ENCODE data around the gene RAB29.

GRCh38 chr1:205764578-205764977 lies 10.7 kb downstream of the RAB29 start:
- TF ChIP-seq, protein P1, sequence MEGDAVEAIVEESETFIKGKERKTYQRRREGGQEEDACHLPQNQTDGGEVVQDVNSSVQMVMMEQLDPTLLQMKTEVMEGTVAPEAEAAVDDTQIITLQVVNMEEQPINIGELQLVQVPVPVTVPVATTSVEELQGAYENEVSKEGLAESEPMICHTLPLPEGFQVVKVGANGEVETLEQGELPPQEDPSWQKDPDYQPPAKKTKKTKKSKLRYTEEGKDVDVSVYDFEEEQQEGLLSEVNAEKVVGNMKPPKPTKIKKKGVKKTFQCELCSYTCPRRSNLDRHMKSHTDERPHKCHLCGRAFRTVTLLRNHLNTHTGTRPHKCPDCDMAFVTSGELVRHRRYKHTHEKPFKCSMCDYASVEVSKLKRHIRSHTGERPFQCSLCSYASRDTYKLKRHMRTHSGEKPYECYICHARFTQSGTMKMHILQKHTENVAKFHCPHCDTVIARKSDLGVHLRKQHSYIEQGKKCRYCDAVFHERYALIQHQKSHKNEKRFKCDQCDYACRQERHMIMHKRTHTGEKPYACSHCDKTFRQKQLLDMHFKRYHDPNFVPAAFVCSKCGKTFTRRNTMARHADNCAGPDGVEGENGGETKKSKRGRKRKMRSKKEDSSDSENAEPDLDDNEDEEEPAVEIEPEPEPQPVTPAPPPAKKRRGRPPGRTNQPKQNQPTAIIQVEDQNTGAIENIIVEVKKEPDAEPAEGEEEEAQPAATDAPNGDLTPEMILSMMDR (IDR thresholded peaks at IDR 0.05), result no peak
- TF ChIP-seq EP300 (IDR thresholded peaks at IDR 0.05), result no peak
- no peak for TF ChIP-seq POLR2A (IDR thresholded peaks at IDR 0.05)
- no peak for TF ChIP-seq POLR2AphosphoS5 (IDR thresholded peaks at IDR 0.05)

Measured in suprapubic skin (tissue), 4 donors.